ENCODE measurements around the gene CXXC5.

The CXXC5 gene

GRCh38 chr5:139687656-139688055, 39.5 kb downstream of the CXXC5 start:
- TF ChIP-seq POLR2A (IDR thresholded peaks at IDR 0.05; ENCODE audit: low read depth, low read length) (no peak), TAF1 (IDR thresholded peaks at IDR 0.05; ENCODE audit: borderline replicate concordance, low read depth, low read length) (no peak), POLR2AphosphoS5 (IDR thresholded peaks at IDR 0.05; ENCODE audit: low read depth, low read length) (no peak)
- DNase-seq (ENCODE audit: insufficient read length), result no peak
- no peak for FAIRE-seq

GRCh38 chr5:139688088-139688702, 40.0 kb downstream of the CXXC5 start:
- no peak for TF ChIP-seq POLR2A (IDR thresholded peaks at IDR 0.05; ENCODE audit: low read depth, low read length)
- TF ChIP-seq TAF1 (IDR thresholded peaks at IDR 0.05; ENCODE audit: borderline replicate concordance, low read depth, low read length), result no peak
- no peak for TF ChIP-seq POLR2AphosphoS5 (IDR thresholded peaks at IDR 0.05; ENCODE audit: low read depth, low read length)
- FAIRE-seq, result no peak
- no peak for DNase-seq (ENCODE audit: insufficient read length)

- DNase-seq (ENCODE audit: insufficient read length), result no peak
- FAIRE-seq, result no peak
- TF ChIP-seq POLR2A (IDR thresholded peaks at IDR 0.05; ENCODE audit: low read depth, low read length) (no peak), POLR2AphosphoS5 (IDR thresholded peaks at IDR 0.05; ENCODE audit: low read depth, low read length) (no peak), TAF1 (IDR thresholded peaks at IDR 0.05; ENCODE audit: borderline replicate concordance, low read depth, low read length) (no peak)
Measured at GRCh38 chr5:139688751-139689372, 40.7 kb downstream of the CXXC5 start.

- FAIRE-seq, result peak; percentile 42
- TF ChIP-seq TAF1 (IDR thresholded peaks at IDR 0.05; ENCODE audit: borderline replicate concordance, low read depth, low read length), result no peak
- no peak for TF ChIP-seq POLR2AphosphoS5 (IDR thresholded peaks at IDR 0.05; ENCODE audit: low read depth, low read length)
- TF ChIP-seq POLR2A (IDR thresholded peaks at IDR 0.05; ENCODE audit: low read depth, low read length), result no peak
- no peak for DNase-seq (ENCODE audit: insufficient read length)
Measured at GRCh38 chr5:139689631-139690063, 41.5 kb downstream of the CXXC5 start.

- DNase-seq (ENCODE audit: insufficient read length) (no peak), FAIRE-seq (no peak)
Measured at GRCh38 chr5:139690064-139690802, 42.1 kb downstream of the CXXC5 start.

GRCh38 chr5:139690803-139691629, 42.9 kb downstream of the CXXC5 start:
- TF ChIP-seq POLR2AphosphoS5 (IDR thresholded peaks at IDR 0.05; ENCODE audit: low read depth, low read length), result no peak
- TF ChIP-seq POLR2A (IDR thresholded peaks at IDR 0.05; ENCODE audit: low read depth, low read length), result no peak
- TF ChIP-seq TAF1 (IDR thresholded peaks at IDR 0.05; ENCODE audit: borderline replicate concordance, low read depth, low read length), result no peak

More at GRCh38 chr5:139690064-139690802, 42.1 kb downstream of the CXXC5 start:
- TF ChIP-seq TAF1 (IDR thresholded peaks at IDR 0.05; ENCODE audit: borderline replicate concordance, low read depth, low read length) (no peak), POLR2A (IDR thresholded peaks at IDR 0.05; ENCODE audit: low read depth, low read length) (no peak), POLR2AphosphoS5 (IDR thresholded peaks at IDR 0.05; ENCODE audit: low read depth, low read length) (no peak)

GRCh38 chr5:139692148-139692547, 44.0 kb downstream of the CXXC5 start:
- TF ChIP-seq POLR2AphosphoS5 (IDR thresholded peaks at IDR 0.05; ENCODE audit: low read depth, low read length) (no peak), POLR2A (IDR thresholded peaks at IDR 0.05; ENCODE audit: low read depth, low read length) (no peak), TAF1 (IDR thresholded peaks at IDR 0.05; ENCODE audit: borderline replicate concordance, low read depth, low read length) (no peak)
- FAIRE-seq, result no peak

More at GRCh38 chr5:139690803-139691629, 42.9 kb downstream of the CXXC5 start:
- FAIRE-seq (no peak), DNase-seq (ENCODE audit: insufficient read length) (no peak)

GRCh38 chr5:139692679-139693308, 44.6 kb downstream of the CXXC5 start:
- TF ChIP-seq POLR2A (IDR thresholded peaks at IDR 0.05; ENCODE audit: low read depth, low read length) (no peak), TAF1 (IDR thresholded peaks at IDR 0.05; ENCODE audit: borderline replicate concordance, low read depth, low read length) (no peak), POLR2AphosphoS5 (IDR thresholded peaks at IDR 0.05; ENCODE audit: low read depth, low read length) (no peak)
- no peak for DNase-seq (ENCODE audit: insufficient read length)
- FAIRE-seq, result no peak

More at GRCh38 chr5:139692148-139692547, 44.0 kb downstream of the CXXC5 start:
- DNase-seq (ENCODE audit: insufficient read length), result no peak

- DNase-seq (ENCODE audit: insufficient read length) (no peak), FAIRE-seq (no peak)
- TF ChIP-seq POLR2AphosphoS5 (IDR thresholded peaks at IDR 0.05; ENCODE audit: low read depth, low read length) (no peak), POLR2A (IDR thresholded peaks at IDR 0.05; ENCODE audit: low read depth, low read length) (no peak), TAF1 (IDR thresholded peaks at IDR 0.05; ENCODE audit: borderline replicate concordance, low read depth, low read length) (no peak)
Measured at GRCh38 chr5:139693676-139694364, 45.7 kb downstream of the CXXC5 start.

- FAIRE-seq (no peak), DNase-seq (ENCODE audit: insufficient read length) (no peak)
- TF ChIP-seq TAF1 (IDR thresholded peaks at IDR 0.05; ENCODE audit: borderline replicate concordance, low read depth, low read length), result no peak
- no peak for TF ChIP-seq POLR2A (IDR thresholded peaks at IDR 0.05; ENCODE audit: low read depth, low read length)
- no peak for TF ChIP-seq POLR2AphosphoS5 (IDR thresholded peaks at IDR 0.05; ENCODE audit: low read depth, low read length)
Measured at GRCh38 chr5:139694556-139695177, 46.5 kb downstream of the CXXC5 start.

All from GM12892 (cell line).